ENCODE measurements around the gene SARM1.

DNA sequence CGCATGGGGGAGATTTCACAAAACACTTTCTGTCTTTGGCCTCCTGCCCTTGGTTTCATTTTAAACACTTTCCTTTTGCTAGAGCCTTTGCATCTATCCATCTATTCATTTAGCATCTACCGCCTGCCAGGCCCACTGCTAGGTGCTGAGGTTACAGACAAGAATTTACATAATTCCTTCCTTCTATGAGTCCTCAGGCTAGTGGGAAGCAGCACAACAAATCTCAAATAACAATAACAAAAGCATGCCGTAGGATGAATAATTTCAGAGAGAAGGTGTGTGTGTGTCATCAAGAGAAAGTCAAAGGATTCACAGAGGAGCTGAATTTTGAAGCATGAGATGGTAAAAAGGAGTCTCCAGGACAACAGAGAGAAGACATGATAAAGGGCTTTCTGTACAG, 40.6 kb downstream of the SARM1 start:
- TF ChIP-seq GATA3 (IDR thresholded peaks at IDR 0.05; ENCODE audit: low read depth, low read length) (no peak), GATA2 (IDR thresholded peaks at IDR 0.05; ENCODE audit: low read depth, low read length) (no peak)
